ENCODE results near the gene PRR7. TPM values are rescaled to one million over a fixed set of nuclear protein-coding genes. Genes with fewer than 3 reads are reported as not detected.

PRR7 gene, protein sequence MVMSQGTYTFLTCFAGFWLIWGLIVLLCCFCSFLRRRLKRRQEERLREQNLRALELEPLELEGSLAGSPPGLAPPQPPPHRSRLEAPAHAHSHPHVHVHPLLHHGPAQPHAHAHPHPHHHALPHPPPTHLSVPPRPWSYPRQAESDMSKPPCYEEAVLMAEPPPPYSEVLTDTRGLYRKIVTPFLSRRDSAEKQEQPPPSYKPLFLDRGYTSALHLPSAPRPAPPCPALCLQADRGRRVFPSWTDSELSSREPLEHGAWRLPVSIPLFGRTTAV
- total RNA-seq = 21.9 and 29.7 TPM in 2 replicates

DNA sequence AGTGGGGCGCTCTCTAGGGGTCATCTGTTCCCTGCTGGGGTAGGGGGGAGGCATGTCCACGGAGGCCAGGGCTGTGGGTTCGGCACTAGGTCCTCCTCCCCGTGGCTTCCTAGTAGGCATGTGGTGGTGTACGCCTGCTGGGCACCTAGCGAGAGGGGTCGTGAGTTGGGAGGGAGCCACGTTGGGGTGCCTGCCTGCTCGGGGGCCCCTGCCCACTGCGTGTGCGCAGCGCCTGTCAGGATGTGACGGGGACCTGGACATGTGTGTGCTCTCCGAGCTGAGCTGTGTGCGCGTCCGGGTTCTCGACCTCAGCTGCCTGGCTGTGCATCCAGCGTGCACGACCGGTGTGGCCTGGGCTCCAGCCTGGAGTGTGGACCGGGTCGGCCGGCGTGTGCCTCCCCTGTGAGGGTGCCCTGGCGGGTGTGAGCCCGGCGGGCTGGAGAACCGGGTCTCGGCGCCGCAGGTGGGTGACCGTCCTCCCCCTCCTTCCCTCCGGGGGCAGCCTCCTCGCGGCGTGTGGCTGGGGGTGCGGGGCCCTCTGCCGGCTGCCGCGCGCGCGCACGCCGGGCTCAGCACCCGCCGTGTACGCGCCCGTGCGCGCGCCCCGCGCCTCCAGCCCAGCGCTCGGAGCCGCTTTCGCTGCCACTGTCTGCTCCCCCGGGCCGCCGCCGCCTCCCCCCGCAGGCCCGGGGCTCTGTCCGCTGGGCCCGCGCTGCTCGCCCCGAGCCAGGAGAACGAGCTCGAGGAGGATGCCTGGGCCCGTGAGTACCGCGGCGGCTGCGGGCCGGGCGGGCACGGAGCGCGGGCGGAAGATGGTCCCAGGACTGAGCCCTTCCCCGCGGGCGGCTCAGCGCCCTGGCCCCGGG, at the start of gene PRR7:
TSS of gene PRR7 (plus strand) at position 615 of the 866 bp plus-strand sequence. CDS start 8,254 bp downstream, outside the sequence.

DNA sequence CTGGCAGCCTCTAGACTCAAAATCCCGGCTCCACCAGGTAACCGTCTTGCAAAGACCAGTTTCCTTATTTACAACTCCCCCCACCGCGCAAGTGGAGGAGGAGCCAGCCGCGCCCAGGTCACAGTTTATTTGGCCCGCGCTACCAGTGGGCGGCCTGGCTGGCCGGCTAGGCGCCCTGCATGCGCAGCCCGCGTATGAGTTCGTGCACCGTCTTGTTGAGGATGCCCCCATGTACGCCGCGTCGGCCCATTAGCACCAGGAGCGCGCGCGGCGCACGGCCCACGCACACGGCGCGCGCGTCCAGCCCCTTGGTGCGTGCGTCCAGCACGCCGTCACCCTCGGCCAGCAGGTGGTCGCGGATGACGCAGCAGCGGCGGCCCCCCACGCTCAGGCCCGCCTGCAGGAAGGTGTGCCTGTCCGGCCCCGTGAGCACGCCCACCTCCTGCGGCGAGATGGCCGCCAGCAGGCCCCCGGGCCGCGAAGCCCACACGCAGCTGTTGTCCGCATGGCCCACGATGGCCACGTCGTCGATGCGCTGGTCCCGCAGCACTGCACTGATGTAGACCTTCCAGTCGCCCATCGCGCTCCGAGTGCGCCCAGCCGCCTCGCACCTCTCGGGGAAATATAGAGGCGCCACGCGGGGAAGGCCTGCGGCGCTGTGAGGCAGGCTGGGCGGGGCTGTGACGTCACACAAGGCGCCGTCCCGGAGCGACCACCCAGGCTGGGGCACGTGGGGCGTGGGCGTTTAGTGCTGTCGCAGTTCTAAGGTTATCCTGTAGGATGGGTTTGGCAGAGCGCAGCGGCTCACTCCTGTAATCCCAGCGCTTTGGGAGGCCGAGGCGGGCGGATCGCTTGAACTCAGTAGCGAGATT, 46.4 kb upstream of the PRR7 start, which contains the start of gene PFN3:
TSS of gene PFN3 (minus strand) at position 665 of the 872 bp plus-strand sequence. CDS start at position 580, 85 bp downstream.

DNA sequence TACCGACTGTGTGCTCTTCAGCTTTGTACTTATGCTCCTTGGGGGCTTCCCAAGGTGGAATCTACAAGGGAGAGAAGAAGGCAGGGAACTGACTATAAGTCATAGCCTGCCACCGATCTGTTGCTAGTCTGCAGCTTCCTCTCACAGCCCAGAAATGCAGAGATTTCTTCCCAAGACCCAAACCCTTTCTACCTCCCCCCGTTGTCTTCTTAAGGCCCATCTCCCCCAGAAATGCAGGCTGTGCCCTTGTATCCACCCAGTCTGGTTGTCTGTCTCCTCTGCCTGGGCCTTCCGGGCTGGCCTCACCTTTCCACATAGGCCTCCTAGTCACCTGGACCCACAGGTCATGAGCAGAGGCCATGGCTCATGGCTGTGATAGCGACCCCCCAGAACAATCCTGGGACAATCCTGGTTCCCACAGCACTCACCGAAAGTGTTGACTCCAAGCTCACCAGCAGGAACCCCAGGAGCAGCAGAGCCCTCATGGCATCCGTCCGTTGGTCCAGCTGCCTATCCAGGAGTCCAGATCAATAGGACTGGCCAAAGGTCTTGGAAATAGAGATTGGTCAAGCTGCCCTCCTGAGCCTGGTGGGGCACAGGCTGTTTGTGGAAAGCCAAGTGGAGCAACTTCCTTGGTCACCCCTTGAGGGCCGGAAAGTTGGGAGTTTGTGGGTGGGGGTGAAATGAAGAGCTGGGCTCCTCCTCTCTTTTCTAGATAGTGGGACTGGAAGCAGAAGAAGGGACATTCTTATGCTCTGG, 37.4 kb upstream of the PRR7 start, which contains the start of gene F12:
TSS of gene F12 (minus strand) at position 522 of the 759 bp plus-strand sequence. CDS start at position 485, 37 bp downstream.

DNA sequence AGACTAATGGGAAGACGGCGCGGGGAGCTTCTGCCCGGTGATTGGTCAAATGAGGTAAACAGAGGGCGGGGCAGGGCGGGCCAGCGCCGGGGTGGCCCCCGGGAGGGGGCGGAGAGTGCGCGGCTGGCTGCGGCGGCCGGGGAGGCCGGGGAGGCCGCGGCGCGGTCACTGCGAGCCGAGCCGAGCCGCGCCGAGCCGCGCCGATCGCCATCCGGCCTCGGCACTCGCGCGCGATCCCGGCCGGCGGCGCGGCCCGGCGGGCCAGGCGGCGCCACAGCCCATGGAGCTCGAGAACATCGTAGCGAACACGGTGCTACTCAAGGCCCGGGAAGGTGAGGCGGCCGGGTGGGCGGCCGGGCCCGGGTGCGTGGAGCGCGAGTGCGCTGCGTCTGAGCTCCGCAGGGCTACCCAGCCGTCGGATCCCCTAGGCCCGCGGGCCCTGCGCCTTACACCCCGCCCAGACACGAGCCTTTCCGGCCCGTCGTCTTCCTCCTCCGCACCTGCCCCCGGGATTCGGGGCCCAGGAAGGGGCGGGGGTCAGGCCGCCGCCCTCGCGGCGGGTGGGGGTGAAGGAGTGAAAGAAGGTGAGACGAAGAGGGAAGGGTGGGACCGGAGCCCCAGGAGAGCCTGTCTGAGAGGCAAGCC, 19.9 kb upstream of the PRR7 start, which contains the start of gene GRK6:
TSS of gene GRK6 (plus strand) at position 111 of the 645 bp plus-strand sequence. CDS start at position 281, 170 bp downstream.

DNA sequence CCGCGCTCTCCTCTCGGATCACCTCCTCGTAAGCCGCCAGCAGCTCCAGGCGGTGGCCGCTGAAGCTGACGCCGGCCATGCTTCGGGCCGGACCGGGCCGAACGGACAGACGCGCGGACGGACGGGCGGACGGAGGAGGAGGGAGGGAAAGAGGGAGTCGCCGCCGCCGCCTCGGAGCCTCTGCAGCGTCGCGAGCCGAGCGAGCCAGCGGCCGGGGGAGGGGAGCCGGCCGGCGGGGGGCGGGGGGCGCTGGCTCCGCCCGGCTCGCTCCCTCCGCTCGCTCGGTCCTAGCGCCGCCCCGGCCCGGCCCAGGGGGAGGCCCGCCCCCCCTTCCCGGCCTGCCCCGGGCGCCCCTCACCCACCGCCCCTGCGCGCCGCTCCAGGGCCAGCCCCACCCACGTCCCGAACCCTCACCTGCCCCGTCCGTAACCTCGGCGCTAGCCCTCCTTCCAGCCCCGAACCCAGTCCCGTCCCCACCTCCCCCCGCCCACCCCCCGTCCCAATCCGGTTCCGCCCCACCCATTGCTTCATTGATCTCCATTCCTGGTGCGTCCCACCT, 26.9 kb downstream of the PRR7 start, which contains the start of gene DBN1:
TSS of gene DBN1 (minus strand) at position 192 of the 559 bp plus-strand sequence. CDS start at position 79, 113 bp downstream.

DNA sequence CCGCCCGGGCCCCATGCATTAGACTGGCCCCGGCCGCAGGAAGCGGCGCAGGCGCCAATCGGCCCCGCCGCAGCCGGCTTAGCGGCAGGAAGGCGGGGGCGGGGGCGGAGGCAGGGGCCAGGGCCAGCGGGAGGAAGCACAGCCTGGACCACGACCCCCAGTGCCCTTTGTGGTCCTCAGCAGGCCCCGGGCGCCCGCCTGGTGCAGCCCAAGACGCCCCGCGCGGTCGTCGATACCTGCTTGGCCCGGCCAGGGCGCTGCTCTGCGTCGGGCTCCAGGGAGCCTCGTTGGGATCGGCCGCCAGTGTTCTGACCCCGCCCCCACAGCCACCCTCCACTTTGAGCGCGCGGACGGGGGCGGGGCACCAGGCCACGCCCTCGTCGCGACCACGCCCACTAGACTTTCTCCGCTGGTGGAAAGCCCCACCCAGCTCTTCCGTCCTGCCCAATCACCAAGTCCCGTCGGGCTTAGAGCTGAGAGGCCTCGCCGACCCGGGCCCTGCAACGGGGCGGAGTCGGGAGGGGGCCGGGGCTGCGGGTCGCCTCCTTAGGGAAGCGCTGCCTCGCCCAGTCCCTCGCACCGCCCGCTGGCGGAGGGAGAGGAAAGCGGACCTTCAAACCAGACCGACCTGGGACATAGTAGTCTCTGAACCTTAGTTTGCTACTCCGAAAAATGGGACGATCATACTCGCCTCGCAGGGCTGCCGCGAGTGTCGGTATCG, 50.8 kb downstream of the PRR7 start, which contains the start of gene PDLIM7:
TSS of gene PDLIM7 (minus strand) at position 313 of the 721 bp plus-strand sequence. CDS start 1,092 bp downstream, outside the sequence.

Other genes with a start within 250 kb of the PRR7 start
- gene RAB24, start 143.1 kb upstream of the PRR7 start, total RNA-seq = 19.6 and 24.3 TPM in 2 replicates
- gene PRELID1, start 143.0 kb upstream of the PRR7 start, total RNA-seq = 165 and 185 TPM in 2 replicates
- gene MXD3, start 134.9 kb upstream of the PRR7 start, total RNA-seq = 5.8 and 10.9 TPM in 2 replicates
- 280 and 321 TPM in 2 replicates for gene LMAN2, start 95.1 kb upstream of the PRR7 start, total RNA-seq
- gene RGS14, start 88.9 kb upstream of the PRR7 start, total RNA-seq = 23.4 and 31.0 TPM in 2 replicates
- not detected in 2 replicates for gene SLC34A1, start 62.4 kb upstream of the PRR7 start, total RNA-seq
- not detected in 2 replicates for gene PFN3, start 46.2 kb upstream of the PRR7 start, total RNA-seq
- gene F12, start 37.2 kb upstream of the PRR7 start, total RNA-seq = 14.4 and 19.6 TPM in 2 replicates
- gene GRK6, start 20.1 kb upstream of the PRR7 start, total RNA-seq = 44.1 and 50.4 TPM in 2 replicates
- 126 and 146 TPM in 2 replicates for gene DBN1, start 26.8 kb downstream of the PRR7 start, total RNA-seq
- gene PDLIM7, start 50.8 kb downstream of the PRR7 start, total RNA-seq = 108 and 136 TPM in 2 replicates
- gene DOK3, start 63.0 kb downstream of the PRR7 start, total RNA-seq = 0.99 and 1.9 TPM in 2 replicates
- 136 and 138 TPM in 2 replicates for gene DDX41, start 70.1 kb downstream of the PRR7 start, total RNA-seq
- gene FAM193B, start 107.7 kb downstream of the PRR7 start, total RNA-seq = 27.3 and 33.9 TPM in 2 replicates
- gene TMED9, start 145.4 kb downstream of the PRR7 start, total RNA-seq = 134 and 136 TPM in 2 replicates
- 25.7 and 30.0 TPM in 2 replicates for gene B4GALT7, start 153.3 kb downstream of the PRR7 start, total RNA-seq

Measured in airway epithelial cell (primary cell).